Smooth muscle cell (in vitro differentiated cells): ENCODE data around the gene EHD4. TPM values are rescaled to one million over a fixed set of nuclear protein-coding genes. Genes with fewer than 3 reads are reported as not detected.

Source experiments
- DNase-seq: peaks from one replicate; lab custom pipeline; 2025; ENCODE audit not compliant: unreplicated experiment; lab: John Stamatoyannopoulos, UW
- H2AFZ ChIP-seq: fragments of 200-600 bp; sonication (generic); 2 replicates; pipeline ENCODE4 v1.6.0; 2016; ENCODE audit warnings: antibody characterized with exemption, low read depth, mild to moderate bottlenecking
- H3F3A ChIP-seq: fragments of 200-600 bp; sonication (generic); 2 replicates; pipeline ENCODE4 v1.6.0; 2017; ENCODE audit warnings: antibody characterized with exemption, low read depth
- H3K27ac ChIP-seq: fragments of 200-600 bp; sonication (generic); 2 replicates; pipeline ENCODE4 v1.5.1; 2016; ENCODE audit warnings: low read depth, mild to moderate bottlenecking
- H3K27me3 ChIP-seq: fragments of 200-600 bp; sonication (generic); 2 replicates; pipeline ENCODE4 v1.6.1; 2016; ENCODE audit warnings: low read depth, mild to moderate bottlenecking
- H3K36me3 ChIP-seq: fragments of 200-600 bp; sonication (generic); 2 replicates; pipeline ENCODE4 v1.5.1; 2016; ENCODE audit warnings: low read depth
- H3K4me1 ChIP-seq: fragments of 200-600 bp; sonication (generic); 2 replicates; pipeline ENCODE4 v1.5.1; 2016; ENCODE audit warnings: low read depth
- H3K4me2 ChIP-seq: fragments of 200-600 bp; sonication (generic); 2 replicates; pipeline ENCODE4 v1.6.0; 2016; ENCODE audit warnings: mild to moderate bottlenecking
- H3K4me3 ChIP-seq: fragments of 200-600 bp; sonication (generic); 2 replicates; pipeline ENCODE4 v1.5.1; 2016; ENCODE audit warnings: mild to moderate bottlenecking
- H3K79me2 ChIP-seq: fragments of 200-600 bp; sonication (generic); 2 replicates; pipeline ENCODE4 v1.6.0; 2016; ENCODE audit warnings: low read depth, mild to moderate bottlenecking
- H3K9ac ChIP-seq: fragments of 200-600 bp; sonication (generic); 2 replicates; pipeline ENCODE4 v1.6.0; 2016; ENCODE audit warnings: low read depth
- H3K9me3 ChIP-seq: fragments of 200-600 bp; sonication (generic); replicated peaks from 2 replicates; pipeline ENCODE4 v1.5.1; 2016; ENCODE audit warnings: low read depth
- H4K20me1 ChIP-seq: fragments of 200-600 bp; sonication (generic); 2 replicates; pipeline ENCODE4 v1.6.0; 2016; ENCODE audit warnings: low read depth
- CTCF ChIP-seq: fragments of 200-600 bp; sonication (generic); IDR thresholded peaks from 2 replicates; pipeline ENCODE4 v1.5.1; 2017; ENCODE audit warnings: borderline replicate concordance, mild to moderate bottlenecking, antibody characterized with exemption; ENCODE audit not compliant: insufficient read depth, poor library complexity, severe bottlenecking
- WGBS: methylation state at CpG from one replicate; pipeline ENCODE4 v1.1.7; 2016; ENCODE audit warnings: low lambda C conversion rate; 5-methylcytosine and 5-hydroxymethylcytosine counted together
- polyA plus RNA-seq: library from polyadenylated mRNA; unstranded; fragments of >200 nt; fragmentation: Nextera tagmentation; extraction: Ambion mirVana; gene quantifications from 2 replicates; pipeline ENCODE4 v1.2.1, GENCODE V29; 2016
- total RNA-seq: library from RNA; depleted of rRNA; stranded (reverse); fragments of >200 nt; gene quantifications from 2 replicates; pipeline ENCODE4 v1.2.3, GENCODE V29; 2014

EHD4 gene
- total and polyA plus RNA-seq, 2 experiments from 2014 or later: 11.5 to 15.8 TPM

- Histone ChIP-seq H3K79me2 (no peaks in the 10 kb centered on the region), H2AFZ (no peak overlapping the region), H3K9me3 (no peaks in the 10 kb centered on the region), H4K20me1 (no peaks in the 10 kb centered on the region), H3K27ac (no peak overlapping the region), H3K36me3 (no peaks in the 10 kb centered on the region), H3K4me2 (no peak overlapping the region), H3K9ac (no peak overlapping the region), H3K27me3 (no peaks in the 10 kb centered on the region), H3F3A (no peaks in the 10 kb centered on the region), H3K4me1 (no peaks in the 10 kb centered on the region), H3K4me3 (no peak overlapping the region)
- DNase-seq: no peak
- no peak for TF ChIP-seq CTCF
- WGBS: 86% methylated on average over 5 of the region's 5 CpGs
Observed at GRCh38 chr15:41994171-41994650, 21.9 kb upstream of the EHD4 start.

GRCh38 chr15:41993472-41994170 is 21.3 kb upstream of the EHD4 start:
- no peak overlapping the region for H3K4me2 ChIP-seq
- DNase-seq: no peak
- no peak overlapping the region for H3K9ac ChIP-seq
- H3K4me3 ChIP-seq: no peak overlapping the region
- no peak for TF ChIP-seq CTCF
- WGBS: 92% methylated on average over 11 of the region's 11 CpGs
- H3F3A ChIP-seq: no peaks in the 10 kb centered on the region
- no peaks in the 10 kb centered on the region for H4K20me1 ChIP-seq
- no peak overlapping the region for H3K27ac ChIP-seq
- H2AFZ ChIP-seq: no peak overlapping the region
- H3K27me3 ChIP-seq: no peaks in the 10 kb centered on the region
- H3K9me3 ChIP-seq: no peaks in the 10 kb centered on the region
- H3K4me1 ChIP-seq: no peaks in the 10 kb centered on the region
- H3K36me3 ChIP-seq: no peaks in the 10 kb centered on the region
- H3K79me2 ChIP-seq: no peaks in the 10 kb centered on the region

GRCh38 chr15:41992803-41993190 is 20.4 kb upstream of the EHD4 start:
- Histone ChIP-seq H3K4me3 (no peak overlapping the region), H3K27ac (no peak overlapping the region), H3K79me2 (no peaks in the 10 kb centered on the region), H3K4me1 (no peaks in the 10 kb centered on the region), H3K9me3 (no peaks in the 10 kb centered on the region), H3F3A (no peaks in the 10 kb centered on the region), H3K9ac (no peak overlapping the region), H2AFZ (no peak overlapping the region), H3K27me3 (no peaks in the 10 kb centered on the region), H4K20me1 (no peaks in the 10 kb centered on the region), H3K36me3 (no peaks in the 10 kb centered on the region), H3K4me2 (no peak overlapping the region)
- 92% methylated on average over 7 of the region's 7 CpGs for WGBS
- DNase-seq: no peak
- TF ChIP-seq CTCF: no peak
